GOT3 (cell line): ENCODE results near the gene NPHP3.
"Not testable (repeated sequence)": the region's sequence is repeated elsewhere in the genome, so short reads cannot be mapped to it uniquely, and the experiment has no call there.

ENCODE experiments used
- DNase-seq: peaks from one replicate; lab custom pipeline; 2025; ENCODE audit warnings: mixed read lengths; lab: John Stamatoyannopoulos, UW

Gene NPHP3

DNA sequence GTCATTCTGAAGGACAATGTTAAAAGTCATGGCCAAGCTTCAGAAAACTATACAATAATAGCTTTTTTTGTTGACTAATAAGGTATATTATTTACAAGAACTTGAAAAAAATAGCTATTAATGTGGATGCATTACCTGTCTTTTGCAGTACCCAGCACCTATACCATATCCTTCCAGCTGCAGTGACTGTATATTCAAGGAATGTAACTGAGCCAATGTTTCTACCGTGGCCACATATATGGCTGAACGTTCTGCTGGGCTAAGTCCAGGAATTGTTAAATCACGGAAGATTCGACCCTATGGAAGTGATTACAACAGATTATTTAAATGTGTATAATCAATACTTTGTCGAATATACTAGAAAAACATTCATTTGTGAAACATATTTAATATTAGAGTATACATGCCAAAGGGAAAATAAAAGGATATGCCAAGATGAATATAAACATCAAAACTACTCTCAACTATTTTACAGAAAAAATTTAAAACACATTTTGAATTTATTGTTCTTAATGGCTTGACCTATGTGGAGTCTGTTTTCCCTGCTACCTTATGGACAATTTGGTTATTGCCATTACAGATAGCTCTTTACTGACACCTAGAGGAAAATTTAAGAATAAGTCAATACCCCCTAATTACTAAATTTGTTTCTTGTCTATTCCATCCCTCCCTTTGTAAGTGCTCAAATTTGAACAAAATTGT lies 80.2 kb downstream of the NPHP3 start:
- no peak for DNase-seq

DNA sequence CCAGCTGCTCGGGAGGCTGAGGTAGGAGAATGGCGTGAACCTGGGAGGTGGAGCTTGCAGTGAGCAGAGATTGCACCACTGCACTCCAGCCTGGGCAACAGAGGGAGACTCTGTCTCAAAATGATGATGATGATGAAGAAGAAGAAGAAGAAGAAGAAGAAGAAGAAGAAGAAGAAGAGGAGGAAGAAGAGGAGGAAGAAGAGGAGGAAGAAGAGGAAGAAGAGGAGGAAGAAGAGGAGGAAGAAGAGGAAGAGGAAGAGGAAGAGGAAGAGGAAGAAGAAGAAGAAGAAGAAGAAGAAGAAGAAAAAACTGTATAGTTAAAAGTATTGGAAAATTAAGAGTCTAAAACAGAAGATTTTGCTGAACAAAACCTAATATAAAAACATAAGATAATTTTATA lies 80.8 kb downstream of the NPHP3 start:
- DNase-seq, result not testable (repeated sequence)

DNA sequence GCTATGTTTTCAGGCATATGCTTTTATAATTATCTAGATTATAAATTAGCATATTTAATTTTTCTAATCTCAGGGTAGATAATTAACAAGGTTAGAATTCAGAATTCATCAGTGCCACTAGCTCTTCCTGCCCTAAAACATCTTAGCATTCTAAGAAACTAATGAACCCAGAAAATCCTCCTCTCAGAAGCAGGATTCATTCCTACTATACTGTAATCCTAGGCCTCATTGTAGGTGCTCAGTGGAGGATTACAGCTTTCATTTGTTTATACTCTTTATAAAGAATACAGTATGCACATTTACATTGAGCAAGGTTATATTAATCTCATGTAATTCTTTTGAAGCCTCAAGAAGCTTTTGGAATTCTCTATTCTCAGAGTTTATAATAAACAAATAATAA lies 83.5 kb downstream of the NPHP3 start:
- no peak for DNase-seq

DNA sequence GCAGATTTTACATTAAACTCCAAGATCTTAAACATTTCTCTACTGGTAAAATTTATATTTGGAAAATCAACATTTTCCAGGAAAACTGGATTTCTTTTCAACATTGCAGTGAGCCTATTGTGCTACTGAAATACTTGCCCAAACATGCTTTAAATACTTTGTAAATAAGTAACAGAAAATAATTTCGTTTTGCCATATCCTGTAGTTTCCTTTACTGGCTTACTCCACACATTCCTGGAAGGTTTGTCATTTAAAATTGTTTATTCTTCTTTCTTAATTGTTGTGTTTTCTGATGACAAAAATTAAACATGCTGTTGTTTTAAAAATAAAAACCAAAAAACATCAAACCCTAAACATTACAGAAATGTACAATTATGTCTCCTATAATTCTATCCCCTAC lies 84.6 kb downstream of the NPHP3 start:
- no peak for DNase-seq

DNA sequence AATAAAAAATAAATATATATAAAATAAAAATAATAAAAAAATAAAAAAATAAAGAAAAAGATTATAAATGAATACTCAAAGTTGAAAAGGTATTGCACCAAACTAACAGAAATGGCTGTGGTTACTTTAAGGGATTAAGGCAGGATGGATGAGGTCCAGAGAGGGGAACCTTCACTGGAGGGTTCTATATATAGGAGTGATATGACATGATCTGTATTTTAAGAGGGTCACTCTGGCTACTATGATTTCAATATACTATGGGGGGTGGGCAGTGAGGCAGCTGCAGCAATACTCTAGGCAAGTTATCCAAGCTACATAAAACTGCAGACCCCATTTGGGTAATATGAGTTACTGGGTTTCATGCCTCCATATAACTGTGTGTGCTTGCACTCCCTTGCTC lies 87.2 kb downstream of the NPHP3 start:
- no peak for DNase-seq
